ENCODE measurements around the gene CORIN.
"Not testable (repeated sequence)": the region's sequence is repeated elsewhere in the genome, so short reads cannot be mapped to it uniquely, and the experiment has no call there.

Gene CORIN

GRCh38 chr4:47830265-47831025 lies 7.4 kb downstream of the CORIN start:
- no peak for DNase-seq

- no peak for DNase-seq
Measured at GRCh38 chr4:47829438-47829837, 8.4 kb downstream of the CORIN start.

- no peak for DNase-seq
Measured at GRCh38 chr4:47827343-47828047, 10.4 kb downstream of the CORIN start.

GRCh38 chr4:47824840-47825239 lies 13.0 kb downstream of the CORIN start:
- peak; percentile 90 for DNase-seq

- DNase-seq: no peak
Measured at GRCh38 chr4:47819178-47819577, 18.7 kb downstream of the CORIN start.

GRCh38 chr4:47817275-47817674 lies 20.6 kb downstream of the CORIN start:
- DNase-seq: no peak

GRCh38 chr4:47816748-47817147 lies 21.1 kb downstream of the CORIN start:
- DNase-seq: no peak

GRCh38 chr4:47814618-47815295 lies 23.1 kb downstream of the CORIN start:
- DNase-seq: no peak

DNA sequence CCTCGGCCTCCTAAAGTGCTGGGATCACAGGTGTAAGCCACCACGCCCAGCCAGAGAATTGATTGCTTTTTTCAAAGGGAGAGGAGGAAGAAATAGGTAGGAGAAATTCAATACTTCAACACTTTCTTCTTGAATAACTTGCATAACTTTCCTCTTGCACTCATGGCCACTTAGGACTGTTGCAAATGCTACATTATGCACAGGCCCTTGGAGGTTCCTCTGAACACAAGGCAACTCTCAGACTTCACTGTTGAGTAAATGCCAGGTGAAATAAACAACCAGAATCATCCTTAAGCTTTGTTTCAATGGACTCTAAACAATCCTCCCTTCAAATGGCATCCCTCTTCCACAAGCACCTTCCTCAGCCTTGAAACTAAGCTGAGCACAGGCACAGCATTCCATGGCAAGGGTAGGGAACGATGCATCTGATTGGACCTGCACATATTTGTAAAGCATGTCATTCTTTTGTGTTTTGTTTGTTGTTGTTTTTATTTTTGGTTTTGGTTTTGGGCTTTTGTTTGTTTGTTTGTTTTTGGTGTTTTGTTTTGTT lies 28.1 kb downstream of the CORIN start:
- DNase-seq: no peak

GRCh38 chr4:47804598-47804997 lies 33.3 kb downstream of the CORIN start:
- DNase-seq: no peak

- DNase-seq: no peak
Measured at GRCh38 chr4:47801481-47802002, 36.3 kb downstream of the CORIN start.

GRCh38 chr4:47798165-47798564 lies 39.7 kb downstream of the CORIN start:
- no peak for DNase-seq

GRCh38 chr4:47791965-47792364 lies 45.9 kb downstream of the CORIN start:
- DNase-seq: no peak

DNA sequence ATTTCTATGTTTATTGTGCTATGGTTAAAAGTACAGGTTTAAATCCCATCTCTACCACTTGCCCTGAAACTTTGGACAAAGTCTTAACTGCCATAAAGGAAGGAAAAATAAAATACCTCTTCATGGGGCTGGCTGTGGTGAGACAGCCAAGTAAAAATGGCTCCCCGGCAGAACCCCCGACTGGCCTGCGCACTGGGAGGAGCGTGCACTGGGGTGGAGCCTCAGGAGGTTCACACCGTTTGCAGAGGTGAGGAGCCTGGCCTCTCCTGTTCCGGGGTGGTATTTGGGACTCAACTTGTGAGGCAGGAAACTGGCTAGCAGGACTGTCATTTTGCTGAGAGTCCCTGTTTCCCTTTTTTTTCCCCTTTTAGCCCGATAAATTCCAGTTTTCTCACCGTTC lies 47.8 kb downstream of the CORIN start:
- no peak for DNase-seq

GRCh38 chr4:47788126-47788525 lies 49.7 kb downstream of the CORIN start:
- DNase-seq: no peak

DNA sequence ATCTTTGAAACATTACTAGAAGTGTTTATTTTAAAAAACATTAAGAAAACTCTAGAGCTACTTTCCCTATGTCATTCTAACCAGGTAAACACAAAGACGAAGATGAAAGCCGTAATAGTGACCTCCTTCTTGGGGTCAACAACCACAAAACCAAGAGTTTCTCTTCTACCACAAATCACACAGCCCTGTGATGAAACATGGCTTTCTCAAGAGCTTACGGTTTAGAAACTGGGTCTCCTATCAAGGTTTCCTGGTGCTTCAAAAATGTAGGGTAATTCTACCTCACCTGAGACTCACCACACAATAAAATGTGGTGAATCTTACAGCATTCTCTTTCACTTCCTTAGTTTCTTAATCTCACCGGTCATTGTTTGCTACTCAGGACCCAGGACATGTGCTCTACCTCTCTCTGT lies 50.9 kb downstream of the CORIN start:
- DNase-seq: no peak

DNA sequence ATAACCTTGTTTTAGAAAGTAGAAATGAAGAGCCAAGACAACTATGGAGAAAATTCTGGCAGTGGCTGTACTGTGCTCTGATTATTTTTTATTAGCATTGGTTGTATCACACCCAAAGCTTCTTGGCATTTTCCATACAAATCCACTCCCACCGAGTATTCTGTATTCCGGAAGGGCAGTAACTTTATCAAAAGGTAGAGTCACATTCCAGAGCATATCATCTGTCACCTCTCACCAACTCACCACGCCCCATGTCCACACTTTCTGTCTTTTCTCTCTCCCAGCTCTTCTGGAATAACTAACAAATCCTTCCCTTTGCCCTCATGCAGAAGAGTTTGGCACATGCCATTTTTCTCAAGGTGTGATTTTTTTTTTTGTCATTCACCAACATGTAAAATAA lies 52.7 kb downstream of the CORIN start:
- DNase-seq: no peak

DNA sequence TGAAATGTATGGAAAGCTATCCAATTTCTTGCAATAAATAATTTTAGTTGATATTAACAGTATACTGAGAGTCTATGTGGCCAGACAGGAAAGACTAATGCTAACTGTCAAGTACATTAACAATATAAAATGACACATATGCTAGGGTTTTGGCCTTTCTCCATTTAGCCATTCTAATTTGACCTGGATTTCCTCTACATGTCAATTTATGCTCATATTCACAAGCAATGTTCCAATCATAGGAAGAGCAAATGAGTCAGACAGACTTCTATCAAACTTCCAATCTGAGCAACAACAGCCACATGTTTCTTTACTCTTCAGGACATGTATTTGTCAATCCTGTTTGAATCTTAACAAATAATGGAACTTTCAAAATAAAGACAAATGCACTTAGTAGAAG lies 53.6 kb downstream of the CORIN start:
- DNase-seq: no peak

- no peak for DNase-seq
Measured at GRCh38 chr4:47776353-47776752, 61.5 kb downstream of the CORIN start.

DNA sequence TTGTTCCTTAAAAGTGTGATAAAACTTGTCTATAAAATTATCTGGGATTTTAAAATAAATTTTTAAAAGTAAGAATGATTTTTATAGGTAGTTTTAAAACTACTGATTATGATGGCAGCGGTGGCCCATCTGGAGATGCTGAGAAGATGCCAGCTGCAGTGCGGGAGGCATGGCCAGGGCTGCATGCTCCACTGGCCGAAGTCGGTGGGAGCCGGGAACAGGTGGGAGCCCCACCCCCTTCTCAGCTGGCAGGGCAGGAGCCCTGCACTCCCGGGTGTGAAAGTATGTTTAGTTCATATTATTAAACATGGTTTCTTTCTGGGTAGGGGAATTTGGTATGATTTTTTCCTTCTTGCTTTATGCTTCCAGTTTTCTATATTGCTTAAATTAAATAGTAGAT lies 63.8 kb downstream of the CORIN start:
- DNase-seq: no peak

- DNase-seq: no peak
Measured at GRCh38 chr4:47771020-47771419, 66.8 kb downstream of the CORIN start.

DNA sequence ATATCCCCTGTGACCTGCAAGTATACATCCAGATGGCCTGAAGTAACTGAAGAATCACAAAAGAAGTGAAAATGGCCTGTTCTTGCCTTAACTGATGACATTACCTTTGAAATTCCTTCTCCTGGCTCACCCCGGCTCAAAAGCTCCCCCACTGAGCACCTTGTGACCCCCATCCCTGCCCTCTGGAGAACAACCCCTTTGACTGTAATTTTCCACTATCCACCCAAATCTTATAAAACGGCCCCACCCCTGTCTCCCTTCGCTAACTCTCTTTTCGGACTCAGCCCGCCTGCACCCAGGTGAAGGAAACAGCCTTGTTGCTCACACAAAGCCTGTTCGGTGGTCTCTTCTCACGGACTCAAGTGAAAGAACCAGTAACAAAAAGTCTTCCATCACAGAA lies 69.9 kb downstream of the CORIN start:
- not testable (repeated sequence) for DNase-seq

- no peak for DNase-seq
Measured at GRCh38 chr4:47763279-47763678, 74.6 kb downstream of the CORIN start.

Measured in islet precursor cell (in vitro differentiated cells).